Hematopoietic multipotent progenitor cell treated with erythropoietin and hydrocortisone succinate and interleukin-3 and kit ligand, for 6 days (in vitro differentiated cells): Measurements from ENCODE around the gene SLC2A4RG.

ENCODE experiments used
- DNase-seq: peaks from one replicate; pipeline ENCODE4 v3.0.0-alpha.2; 2015

Gene SLC2A4RG

GRCh38 chr20:63778034-63778752, 38.6 kb downstream of the SLC2A4RG start:
- no peak for DNase-seq

GRCh38 chr20:63778857-63779256, 39.3 kb downstream of the SLC2A4RG start:
- no peak for DNase-seq

- no peak for DNase-seq
Measured at GRCh38 chr20:63781181-63781580, 41.6 kb downstream of the SLC2A4RG start.

GRCh38 chr20:63782051-63782471, 42.5 kb downstream of the SLC2A4RG start:
- DNase-seq, result no peak

GRCh38 chr20:63782521-63782971, 43.0 kb downstream of the SLC2A4RG start:
- no peak for DNase-seq

GRCh38 chr20:63783970-63784369, 44.4 kb downstream of the SLC2A4RG start:
- no peak for DNase-seq

GRCh38 chr20:63785691-63786131, 46.1 kb downstream of the SLC2A4RG start:
- DNase-seq, result no peak

GRCh38 chr20:63787302-63787701, 47.7 kb downstream of the SLC2A4RG start:
- DNase-seq, result no peak

- DNase-seq, result no peak
Measured at GRCh38 chr20:63787749-63788148, 48.2 kb downstream of the SLC2A4RG start.

GRCh38 chr20:63789836-63790571, 50.4 kb downstream of the SLC2A4RG start:
- no peak for DNase-seq

- DNase-seq, result no peak
Measured at GRCh38 chr20:63790572-63791168, 51.1 kb downstream of the SLC2A4RG start.

GRCh38 chr20:63791497-63792156, 52.1 kb downstream of the SLC2A4RG start:
- no peak for DNase-seq

- no peak for DNase-seq
Measured at GRCh38 chr20:63792866-63793265, 53.3 kb downstream of the SLC2A4RG start.
